ENCODE data around the gene USH1G.

The USH1G gene

GRCh38 chr17:74900208-74900607 lies 22.8 kb downstream of the USH1G start:
- DNase-seq, result no peak

GRCh38 chr17:74898376-74898946 lies 24.6 kb downstream of the USH1G start:
- DNase-seq, result no peak

- DNase-seq, result no peak
Measured at GRCh38 chr17:74893936-74894671, 29.0 kb downstream of the USH1G start.

- no peak for DNase-seq
Measured at GRCh38 chr17:74892974-74893911, 29.8 kb downstream of the USH1G start, which contains the start of gene FADS6. Gene FADS6, minus strand, starts transcription at chr17:74893633. Its CDS starts 38 bp downstream, at chr17:74893595.

GRCh38 chr17:74892013-74892841 lies 30.8 kb downstream of the USH1G start:
- DNase-seq, result peak; percentile 11

GRCh38 chr17:74890554-74890953 lies 32.5 kb downstream of the USH1G start:
- no peak for DNase-seq

- no peak for DNase-seq
Measured at GRCh38 chr17:74888469-74888868, 34.6 kb downstream of the USH1G start.

- no peak for DNase-seq
Measured at GRCh38 chr17:74883241-74883745, 39.8 kb downstream of the USH1G start.

GRCh38 chr17:74882517-74883240 lies 40.4 kb downstream of the USH1G start:
- DNase-seq, result no peak

- no peak for DNase-seq
Measured at GRCh38 chr17:74881073-74881472, 42.0 kb downstream of the USH1G start.

GRCh38 chr17:74879308-74879707 lies 43.7 kb downstream of the USH1G start:
- no peak for DNase-seq

- DNase-seq, result no peak
Measured at GRCh38 chr17:74878658-74879057, 44.4 kb downstream of the USH1G start.

GRCh38 chr17:74877592-74878548 lies 45.2 kb downstream of the USH1G start:
- DNase-seq, result no peak

GRCh38 chr17:74875977-74876593 lies 47.0 kb downstream of the USH1G start:
- no peak for DNase-seq

GRCh38 chr17:74875155-74875976 lies 47.7 kb downstream of the USH1G start:
- no peak for DNase-seq

GRCh38 chr17:74874615-74875037 lies 48.4 kb downstream of the USH1G start:
- DNase-seq, result no peak

GRCh38 chr17:74873874-74874614 lies 49.0 kb downstream of the USH1G start:
- peak; percentile 34 for DNase-seq

Measured in NCI-H510A treated with DMSO at 0.1 percent for 48 hours (cell line).